GM18511 (cell line): Measurements from ENCODE around the gene APBB3.
A peak's percentile ranks its signal among the peaks of the same experiment; 100 is the strongest.

Experiments
- ATAC-seq: cut with Tn5 transposase; IDR thresholded peaks from one replicate; pipeline ENCODE4 v1.9.1; 2021; ENCODE audit warnings: mild to moderate bottlenecking, moderate library complexity; ENCODE audit not compliant: unreplicated experiment

APBB3 gene

GRCh38 chr5:140555747-140556312 lies 8.6 kb downstream of the APBB3 start:
- ATAC-seq, result no peak

GRCh38 chr5:140554454-140554853 lies 9.9 kb downstream of the APBB3 start:
- no peak for ATAC-seq

GRCh38 chr5:140553657-140554056 lies 10.7 kb downstream of the APBB3 start:
- no peak for ATAC-seq

GRCh38 chr5:140551872-140552271 lies 12.5 kb downstream of the APBB3 start:
- ATAC-seq, result no peak

- ATAC-seq, result no peak
Measured at GRCh38 chr5:140550147-140551079, 14.0 kb downstream of the APBB3 start.

GRCh38 chr5:140549237-140550144 lies 14.9 kb downstream of the APBB3 start:
- no peak for ATAC-seq

GRCh38 chr5:140548791-140549190 lies 15.6 kb downstream of the APBB3 start:
- ATAC-seq, result no peak

GRCh38 chr5:140548300-140548688 lies 16.1 kb downstream of the APBB3 start:
- peak; percentile 5 for ATAC-seq

- ATAC-seq, result peak; percentile 99
Measured at GRCh38 chr5:140547508-140548299, 16.7 kb downstream of the APBB3 start, which contains the start of gene EIF4EBP3. Gene EIF4EBP3, plus strand, starts transcription at chr5:140547662. Its CDS starts 76 bp downstream, at chr5:140547738.

GRCh38 chr5:140546851-140547507 lies 17.4 kb downstream of the APBB3 start:
- ATAC-seq, result peak; percentile 1

- no peak for ATAC-seq
Measured at GRCh38 chr5:140545606-140546005, 18.8 kb downstream of the APBB3 start.

- no peak for ATAC-seq
Measured at GRCh38 chr5:140544986-140545385, 19.4 kb downstream of the APBB3 start.

- no peak for ATAC-seq
Measured at GRCh38 chr5:140542972-140543371, 21.4 kb downstream of the APBB3 start.

- ATAC-seq, result no peak
Measured at GRCh38 chr5:140540227-140540626, 24.2 kb downstream of the APBB3 start.

- ATAC-seq, result no peak
Measured at GRCh38 chr5:140524003-140524402, 40.4 kb downstream of the APBB3 start.

GRCh38 chr5:140513124-140513523 lies 51.3 kb downstream of the APBB3 start:
- ATAC-seq, result no peak

- no peak for ATAC-seq
Measured at GRCh38 chr5:140509898-140510297, 54.5 kb downstream of the APBB3 start.
